ENCODE results near the gene EIPR1. TPM values are rescaled to one million over a fixed set of nuclear protein-coding genes. Genes with fewer than 3 reads are reported as not detected.

The EIPR1 gene
- total RNA-seq, 1 experiment from 2014 or later: 40.4 TPM

GRCh38 chr2:3198119-3198518 is 179.5 kb downstream of the EIPR1 start:
- Histone ChIP-seq H3K9me3 (ENCODE audit: insufficient read depth, low read depth) (no peaks in the 10 kb centered on the region), H3K9me2 (ENCODE audit: insufficient read depth) (no peaks in the 10 kb centered on the region), H3K4me2 (no peak overlapping the region), H3F3A (ENCODE audit: insufficient read depth, low read depth) (peaks cover 4% of the 10 kb centered on the region; the same call in 1 of the 2 replicates), H3K36me3 (ENCODE audit: low read depth) (peaks cover 16% of the 10 kb centered on the region), H3K79me2 (ENCODE audit: low read depth) (no peaks in the 10 kb centered on the region), H3K27me3 (ENCODE audit: insufficient read depth, low read depth) (no peaks in the 10 kb centered on the region), H3K4me3 (no peak overlapping the region), H2AFZ (no peak overlapping the region), H4K20me1 (ENCODE audit: insufficient read depth) (peaks cover 18% of the 10 kb centered on the region), H3K4me1 (replicated peaks; ENCODE audit: insufficient read depth) (no peaks in the 10 kb centered on the region), H3K27ac (no peak overlapping the region)
- intact Hi-C loops (cut with micrococcal nuclease; ENCODE audit: unreplicated experiment): no loop called here
- BruUV-seq (replicated peaks): no TSS peak
- ChIA-PET CTCF (no interaction called here), POLR2A (ENCODE audit: unreplicated experiment) (no interaction called here)
- DNase-seq: no peak
- TF ChIP-seq EZH2 (IDR thresholded peaks at IDR 0.05; ENCODE audit: low read depth) (no peak), CTCF (conservative IDR thresholded peaks at IDR 0.05) (no peak)

- Histone ChIP-seq H2AFZ (no peak overlapping the region), H3K4me1 (replicated peaks; ENCODE audit: insufficient read depth) (no peaks in the 10 kb centered on the region), H3K9me2 (ENCODE audit: insufficient read depth) (no peaks in the 10 kb centered on the region), H3K4me2 (no peak overlapping the region), H3K79me2 (ENCODE audit: low read depth) (no peaks in the 10 kb centered on the region), H3K36me3 (ENCODE audit: low read depth) (peaks cover 18% of the 10 kb centered on the region), H4K20me1 (ENCODE audit: insufficient read depth) (peaks cover 10% of the 10 kb centered on the region), H3K4me3 (no peak overlapping the region), H3K9me3 (ENCODE audit: insufficient read depth, low read depth) (no peaks in the 10 kb centered on the region), H3K27me3 (ENCODE audit: insufficient read depth, low read depth) (no peaks in the 10 kb centered on the region), H3K27ac (no peak overlapping the region), H3F3A (ENCODE audit: insufficient read depth, low read depth) (peaks cover 4% of the 10 kb centered on the region; the same call in 1 of the 2 replicates)
- BruUV-seq (replicated peaks): no TSS peak
- no peak for DNase-seq
- TF ChIP-seq EZH2 (IDR thresholded peaks at IDR 0.05; ENCODE audit: low read depth) (no peak), CTCF (conservative IDR thresholded peaks at IDR 0.05) (no peak)
- ChIA-PET POLR2A (ENCODE audit: unreplicated experiment) (no interaction called here), CTCF (no interaction called here)
- intact Hi-C loops (cut with micrococcal nuclease; ENCODE audit: unreplicated experiment): no loop called here
Measured at GRCh38 chr2:3197308-3197707, 180.3 kb downstream of the EIPR1 start.

- BruUV-seq (replicated peaks): no TSS peak
- POLR2A ChIA-PET (ENCODE audit: unreplicated experiment): no interaction called here
- H2AFZ ChIP-seq: no peak overlapping the region
- H3F3A ChIP-seq (ENCODE audit: insufficient read depth, low read depth): peaks cover 4% of the 10 kb centered on the region; the same call in 1 of the 2 replicates
- no peaks in the 10 kb centered on the region for H3K4me1 ChIP-seq (replicated peaks; ENCODE audit: insufficient read depth)
- no peaks in the 10 kb centered on the region for H3K9me2 ChIP-seq (ENCODE audit: insufficient read depth)
- no peak overlapping the region for H3K4me3 ChIP-seq
- H3K27me3 ChIP-seq (ENCODE audit: insufficient read depth, low read depth): no peaks in the 10 kb centered on the region
- H3K36me3 ChIP-seq (ENCODE audit: low read depth): peaks cover 22% of the 10 kb centered on the region
- H3K4me2 ChIP-seq: no peak overlapping the region
- H3K27ac ChIP-seq: no peak overlapping the region
- TF ChIP-seq EZH2 (IDR thresholded peaks at IDR 0.05; ENCODE audit: low read depth): no peak
- H4K20me1 ChIP-seq (ENCODE audit: insufficient read depth): peaks cover 9% of the 10 kb centered on the region
- no peaks in the 10 kb centered on the region for H3K79me2 ChIP-seq (ENCODE audit: low read depth)
- H3K9me3 ChIP-seq (ENCODE audit: insufficient read depth, low read depth): no peaks in the 10 kb centered on the region
- CTCF ChIA-PET: no interaction called here
- DNase-seq: no peak
- intact Hi-C loops (cut with micrococcal nuclease; ENCODE audit: unreplicated experiment): no loop called here
Measured at GRCh38 chr2:3196716-3197115, 180.9 kb downstream of the EIPR1 start.
